C4-2B (cell line): ENCODE data around the gene CFAP70.

Experiments
- ZFX ChIP-seq: fragments of 450-650 bp; IDR thresholded peaks from 2 replicates; pipeline ENCODE4 v1.6.1; 2017
- TF ChIP-seq, protein P1 (sequence below): fragments of 450-650 bp; conservative IDR thresholded peaks from 2 replicates; pipeline ENCODE4 v1.5.1; 2017; ENCODE audit warnings: mild to moderate bottlenecking

DNA sequence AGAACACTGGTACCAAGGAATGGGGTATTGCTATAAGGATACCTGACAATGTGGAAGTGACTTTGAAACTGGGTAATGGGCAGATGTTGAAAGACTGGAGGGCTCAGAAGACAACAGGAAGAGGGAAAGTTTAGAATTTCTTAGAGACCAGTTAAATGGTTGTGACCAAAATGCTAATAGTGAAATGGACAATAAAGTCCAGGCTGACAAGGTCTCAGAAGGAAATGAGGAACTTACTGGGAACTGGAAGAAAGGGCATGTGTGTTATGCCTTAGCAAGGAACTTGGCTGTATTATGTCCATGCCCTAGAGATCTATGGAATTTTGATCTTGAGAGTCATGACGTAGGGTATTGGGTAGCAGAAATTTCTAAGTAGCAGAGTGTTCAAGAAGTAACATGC is 152.8 kb downstream of the CFAP70 start:
- TF ChIP-seq, protein P1, sequence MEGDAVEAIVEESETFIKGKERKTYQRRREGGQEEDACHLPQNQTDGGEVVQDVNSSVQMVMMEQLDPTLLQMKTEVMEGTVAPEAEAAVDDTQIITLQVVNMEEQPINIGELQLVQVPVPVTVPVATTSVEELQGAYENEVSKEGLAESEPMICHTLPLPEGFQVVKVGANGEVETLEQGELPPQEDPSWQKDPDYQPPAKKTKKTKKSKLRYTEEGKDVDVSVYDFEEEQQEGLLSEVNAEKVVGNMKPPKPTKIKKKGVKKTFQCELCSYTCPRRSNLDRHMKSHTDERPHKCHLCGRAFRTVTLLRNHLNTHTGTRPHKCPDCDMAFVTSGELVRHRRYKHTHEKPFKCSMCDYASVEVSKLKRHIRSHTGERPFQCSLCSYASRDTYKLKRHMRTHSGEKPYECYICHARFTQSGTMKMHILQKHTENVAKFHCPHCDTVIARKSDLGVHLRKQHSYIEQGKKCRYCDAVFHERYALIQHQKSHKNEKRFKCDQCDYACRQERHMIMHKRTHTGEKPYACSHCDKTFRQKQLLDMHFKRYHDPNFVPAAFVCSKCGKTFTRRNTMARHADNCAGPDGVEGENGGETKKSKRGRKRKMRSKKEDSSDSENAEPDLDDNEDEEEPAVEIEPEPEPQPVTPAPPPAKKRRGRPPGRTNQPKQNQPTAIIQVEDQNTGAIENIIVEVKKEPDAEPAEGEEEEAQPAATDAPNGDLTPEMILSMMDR = no peak
- no peak for TF ChIP-seq ZFX
